AG04450 (cell line): Measurements from ENCODE around the gene MDM2. TPM values are rescaled to one million over a fixed set of nuclear protein-coding genes. Genes with fewer than 3 reads are reported as not detected.

Source experiments
- CTCF ChIA-PET: fragments of 300-600, 350-600 bp; formaldehyde crosslinking; extraction: SDS; loops from one replicate; lab custom pipeline; 2022; ENCODE audit warnings: antibody characterized with exemption, inconsistent platforms; lab: Charles Lee
- POLR2A ChIA-PET: fragments of 350-600 bp; formaldehyde crosslinking; extraction: SDS; loops from one replicate; lab custom pipeline; 2021; ENCODE audit warnings: antibody characterized with exemption, inconsistent platforms; lab: Yijun Ruan, JAX
- DNase-seq: peaks from one replicate; pipeline ENCODE4 v3.0.0-alpha.2; 2011; ENCODE audit warnings: low read depth, low spot score
- H3K27ac ChIP-seq: one replicate; pipeline ENCODE4 v1.5.1; 2012; ENCODE audit warnings: low read depth, low read length, control low read depth
- H3K27me3 ChIP-seq: one replicate; pipeline ENCODE4 v1.6.0; 2012; ENCODE audit warnings: low read length; ENCODE audit not compliant: control insufficient read depth, insufficient read depth
- H3K4me3 ChIP-seq: 2 replicates; pipeline ENCODE4 v1.5.1; 2011; ENCODE audit warnings: mild to moderate bottlenecking, low read depth, low read length, control low read depth
- H3K9me3 ChIP-seq: 2 replicates; pipeline ENCODE4 v1.5.1; 2012; ENCODE audit warnings: low read length; ENCODE audit not compliant: control insufficient read depth, insufficient read depth
- polyA plus RNA-seq: library from polyadenylated mRNA; depleted of rRNA; stranded (reverse); fragments of >200 nt; gene quantifications from 2 replicates; pipeline ENCODE4 v1.2.3, GENCODE V29; 2011
- TF ChIP-seq, protein P1 (sequence below): IDR thresholded peaks from 2 replicates; pipeline ENCODE4 v1.5.1; 2011; ENCODE audit warnings: low read depth, low read length, control low read depth, inconsistent platforms

MDM2 gene
- polyA plus RNA-seq, 1 experiment = 82.2 TPM

DNA sequence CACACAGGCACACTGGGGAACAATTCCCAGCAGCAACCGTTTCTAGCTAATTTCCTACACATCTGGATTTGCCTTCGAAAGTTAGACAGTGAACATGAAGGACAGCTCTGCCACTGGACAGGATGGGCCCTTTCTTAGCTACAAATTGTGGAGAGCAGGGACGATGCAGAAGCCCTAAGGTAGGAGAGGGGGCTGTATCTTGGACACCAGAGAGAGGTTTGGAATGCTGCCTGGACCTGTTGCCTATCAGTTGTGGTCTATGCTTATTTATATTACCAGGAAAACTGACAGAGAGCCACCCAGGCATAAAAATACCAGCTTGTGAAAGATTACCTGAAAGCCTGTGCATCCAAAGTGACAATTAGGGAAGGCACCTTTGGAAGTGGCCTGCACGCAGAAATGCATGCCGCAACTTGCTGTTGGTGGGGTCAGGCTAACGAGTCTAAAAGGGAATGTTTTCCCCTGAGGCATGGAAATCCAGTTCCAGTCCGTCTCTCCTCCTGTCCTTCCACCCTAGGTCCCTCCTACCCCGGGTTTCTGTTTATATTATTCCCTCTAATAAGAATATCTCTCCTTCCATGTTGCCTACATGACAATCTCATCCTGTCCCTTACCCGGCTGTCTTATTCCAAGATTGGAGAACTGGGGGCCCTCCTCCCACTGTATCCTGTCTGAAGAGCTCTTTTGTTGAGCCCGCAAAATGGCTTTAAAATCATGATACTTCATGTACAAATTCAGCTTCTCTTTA is 60.2 kb downstream of the MDM2 start:
- TF ChIP-seq, protein P1, sequence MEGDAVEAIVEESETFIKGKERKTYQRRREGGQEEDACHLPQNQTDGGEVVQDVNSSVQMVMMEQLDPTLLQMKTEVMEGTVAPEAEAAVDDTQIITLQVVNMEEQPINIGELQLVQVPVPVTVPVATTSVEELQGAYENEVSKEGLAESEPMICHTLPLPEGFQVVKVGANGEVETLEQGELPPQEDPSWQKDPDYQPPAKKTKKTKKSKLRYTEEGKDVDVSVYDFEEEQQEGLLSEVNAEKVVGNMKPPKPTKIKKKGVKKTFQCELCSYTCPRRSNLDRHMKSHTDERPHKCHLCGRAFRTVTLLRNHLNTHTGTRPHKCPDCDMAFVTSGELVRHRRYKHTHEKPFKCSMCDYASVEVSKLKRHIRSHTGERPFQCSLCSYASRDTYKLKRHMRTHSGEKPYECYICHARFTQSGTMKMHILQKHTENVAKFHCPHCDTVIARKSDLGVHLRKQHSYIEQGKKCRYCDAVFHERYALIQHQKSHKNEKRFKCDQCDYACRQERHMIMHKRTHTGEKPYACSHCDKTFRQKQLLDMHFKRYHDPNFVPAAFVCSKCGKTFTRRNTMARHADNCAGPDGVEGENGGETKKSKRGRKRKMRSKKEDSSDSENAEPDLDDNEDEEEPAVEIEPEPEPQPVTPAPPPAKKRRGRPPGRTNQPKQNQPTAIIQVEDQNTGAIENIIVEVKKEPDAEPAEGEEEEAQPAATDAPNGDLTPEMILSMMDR = no peak
- no peaks in the 10 kb centered on the region for H3K9me3 ChIP-seq
- H3K27me3 ChIP-seq = no peaks in the 10 kb centered on the region
- DNase-seq = no peak
- no peak overlapping the region for H3K4me3 ChIP-seq
- no peak overlapping the region for H3K27ac ChIP-seq
- ChIA-PET POLR2A (no interaction called here), CTCF (interaction anchor here (0.6 to 6.9 kb wide), 3 partner anchors 32 to 288 kb away, joined by 4 to 48 read pairs (median 33); no protein-coding TSS in a partner anchor)

DNA sequence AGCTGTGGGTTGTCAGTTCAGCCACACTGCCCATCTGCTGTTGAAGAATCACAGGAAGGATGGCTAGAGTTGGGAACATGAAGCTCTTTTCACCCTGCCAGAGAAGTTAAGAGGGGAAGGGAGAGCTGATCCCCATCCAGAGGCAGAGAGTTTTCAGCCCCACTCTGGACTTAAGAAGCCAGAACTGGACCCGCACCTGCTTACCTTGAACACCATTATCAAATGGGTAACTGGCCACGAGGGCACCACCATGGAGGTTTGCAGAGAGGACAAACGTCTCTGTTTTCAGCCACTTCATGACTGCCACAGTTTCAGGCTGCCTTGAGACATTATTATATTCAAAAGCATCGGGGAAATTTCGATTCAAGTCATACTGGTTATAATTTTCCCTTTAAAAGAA is 62.0 kb downstream of the MDM2 start:
- Histone ChIP-seq H3K27me3 (no peaks in the 10 kb centered on the region), H3K4me3 (no peak overlapping the region), H3K27ac (no peak overlapping the region), H3K9me3 (no peaks in the 10 kb centered on the region)
- ChIA-PET POLR2A (no interaction called here), CTCF (interaction anchor here (1.1 to 6.9 kb wide), 3 partner anchors 10 to 286 kb away, joined by 3 to 48 read pairs (median 33); no protein-coding TSS in a partner anchor)
- TF ChIP-seq, protein P1 = no peak
- no peak for DNase-seq

DNA sequence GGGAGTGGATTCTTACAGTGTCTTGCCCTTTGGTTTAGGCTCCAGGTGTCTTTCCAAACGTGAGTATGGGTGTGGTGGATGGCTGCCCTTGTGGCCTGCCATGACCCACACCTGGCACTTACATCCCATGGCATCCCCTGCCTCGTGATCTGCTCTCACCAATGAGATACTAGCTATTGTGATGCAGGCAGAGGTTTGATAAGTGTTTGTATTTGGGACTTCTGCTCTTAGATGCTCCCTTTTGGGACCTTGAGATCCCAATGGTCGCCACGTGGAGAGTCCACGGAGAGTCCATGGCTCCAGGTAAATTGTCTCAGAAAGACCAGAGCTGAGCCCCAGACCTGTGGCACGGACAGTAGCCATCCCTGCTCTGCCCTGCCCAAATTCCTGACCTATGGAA is 62.5 kb downstream of the MDM2 start:
- Histone ChIP-seq H3K27me3 (no peaks in the 10 kb centered on the region), H3K27ac (no peak overlapping the region), H3K9me3 (no peaks in the 10 kb centered on the region), H3K4me3 (no peak overlapping the region)
- POLR2A ChIA-PET = no interaction called here
- TF ChIP-seq, protein P1 = no peak
- no peak for DNase-seq
- CTCF ChIA-PET = interaction anchor here (0.6 to 6.9 kb wide), 3 partner anchors 41 to 286 kb away, joined by 3 to 48 read pairs (median 33); no protein-coding TSS in a partner anchor

DNA sequence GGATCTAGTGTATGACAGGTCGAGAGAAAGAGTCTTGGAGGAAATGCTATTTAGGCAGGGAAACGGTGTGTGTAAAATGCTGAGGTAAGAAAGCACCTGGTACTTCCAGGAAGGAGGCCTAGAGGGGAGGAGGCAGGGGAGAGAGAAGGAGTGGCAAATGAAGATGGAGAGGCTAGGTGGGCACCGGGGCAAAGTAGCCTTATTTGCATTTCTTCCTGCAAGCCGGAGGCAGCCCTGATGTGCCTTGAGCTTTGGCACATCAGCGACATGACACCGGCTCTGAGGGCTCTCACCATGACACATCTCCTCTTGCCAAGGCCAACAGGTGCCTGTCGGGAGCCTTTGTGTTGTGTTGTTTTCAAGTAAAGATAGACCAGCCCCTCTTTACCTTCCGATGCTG is 63.4 kb downstream of the MDM2 start:
- POLR2A ChIA-PET = no interaction called here
- no peak overlapping the region for H3K27ac ChIP-seq
- H3K9me3 ChIP-seq = no peaks in the 10 kb centered on the region
- no peak for DNase-seq
- no peak overlapping the region for H3K4me3 ChIP-seq
- H3K27me3 ChIP-seq = no peaks in the 10 kb centered on the region
- TF ChIP-seq, protein P1 = no peak
- CTCF ChIA-PET = interaction anchor here (0.6 to 6.9 kb wide), 2 partner anchors 40 to 199 kb away, joined by 3 to 48 read pairs; no protein-coding TSS in a partner anchor

DNA sequence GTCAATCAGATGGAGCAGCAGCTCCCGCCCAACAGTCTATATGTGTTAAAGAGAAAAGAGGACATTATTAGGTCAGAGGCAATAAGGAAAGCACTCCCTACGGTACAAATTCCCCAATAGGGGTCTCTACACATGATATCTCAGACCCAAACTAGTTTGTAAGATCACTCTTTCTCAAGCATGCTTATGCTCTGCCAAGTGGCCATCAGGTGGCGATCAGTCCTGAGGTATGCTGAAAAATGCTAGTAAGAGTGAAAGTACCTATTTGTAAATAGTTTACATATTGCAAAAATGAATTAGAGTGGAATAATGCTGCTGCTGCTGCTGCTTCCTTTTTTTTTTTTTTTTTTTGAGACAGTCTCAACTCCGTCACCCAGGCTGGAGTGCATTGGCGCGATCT is 63.9 kb downstream of the MDM2 start:
- no peak for DNase-seq
- ChIA-PET CTCF (interaction anchor here (6.9 kb wide), 1 partner anchor 199 kb away, joined by 48 read pairs; no protein-coding TSS in a partner anchor), POLR2A (interaction anchor here (0.7 kb wide), 1 partner anchor 10 kb away, joined by 5 read pairs; no protein-coding TSS in a partner anchor)

More for the DNA sequence above, 63.9 kb downstream of the MDM2 start:
- TF ChIP-seq, protein P1 = peak; percentile 40
- Histone ChIP-seq H3K27me3 (no peaks in the 10 kb centered on the region), H3K27ac (no peak overlapping the region), H3K4me3 (no peak overlapping the region), H3K9me3 (no peaks in the 10 kb centered on the region)
